LNCAP (cell line): Measurements from ENCODE around the gene ABCC12.

Experiments
- TF ChIP-seq, protein P1 (sequence below): fragments of 450-650 bp; IDR thresholded peaks from 2 replicates; pipeline ENCODE4 v1.5.1; 2017; ENCODE audit warnings: mild to moderate bottlenecking

ABCC12 gene

DNA sequence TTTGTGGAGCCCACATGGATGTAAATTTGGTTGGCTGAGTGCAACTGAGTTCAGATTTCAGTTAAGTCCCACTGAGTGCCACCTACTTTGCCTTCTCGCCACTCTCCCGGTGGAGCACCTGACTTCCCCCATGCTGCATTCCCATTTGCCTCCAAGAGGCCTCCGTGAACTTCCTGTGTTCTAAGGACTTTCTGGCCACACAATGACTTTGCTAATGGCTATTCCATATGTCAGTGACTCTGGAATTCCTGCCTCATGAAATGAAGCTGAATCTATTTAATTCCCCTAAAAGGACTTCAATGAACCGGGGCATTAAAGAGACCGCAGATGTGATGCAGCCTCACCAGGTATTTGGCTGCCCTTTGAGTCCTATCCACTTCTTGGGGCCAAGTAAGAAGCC lies 29.9 kb downstream of the ABCC12 start:
- TF ChIP-seq, protein P1, sequence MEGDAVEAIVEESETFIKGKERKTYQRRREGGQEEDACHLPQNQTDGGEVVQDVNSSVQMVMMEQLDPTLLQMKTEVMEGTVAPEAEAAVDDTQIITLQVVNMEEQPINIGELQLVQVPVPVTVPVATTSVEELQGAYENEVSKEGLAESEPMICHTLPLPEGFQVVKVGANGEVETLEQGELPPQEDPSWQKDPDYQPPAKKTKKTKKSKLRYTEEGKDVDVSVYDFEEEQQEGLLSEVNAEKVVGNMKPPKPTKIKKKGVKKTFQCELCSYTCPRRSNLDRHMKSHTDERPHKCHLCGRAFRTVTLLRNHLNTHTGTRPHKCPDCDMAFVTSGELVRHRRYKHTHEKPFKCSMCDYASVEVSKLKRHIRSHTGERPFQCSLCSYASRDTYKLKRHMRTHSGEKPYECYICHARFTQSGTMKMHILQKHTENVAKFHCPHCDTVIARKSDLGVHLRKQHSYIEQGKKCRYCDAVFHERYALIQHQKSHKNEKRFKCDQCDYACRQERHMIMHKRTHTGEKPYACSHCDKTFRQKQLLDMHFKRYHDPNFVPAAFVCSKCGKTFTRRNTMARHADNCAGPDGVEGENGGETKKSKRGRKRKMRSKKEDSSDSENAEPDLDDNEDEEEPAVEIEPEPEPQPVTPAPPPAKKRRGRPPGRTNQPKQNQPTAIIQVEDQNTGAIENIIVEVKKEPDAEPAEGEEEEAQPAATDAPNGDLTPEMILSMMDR, result no peak

DNA sequence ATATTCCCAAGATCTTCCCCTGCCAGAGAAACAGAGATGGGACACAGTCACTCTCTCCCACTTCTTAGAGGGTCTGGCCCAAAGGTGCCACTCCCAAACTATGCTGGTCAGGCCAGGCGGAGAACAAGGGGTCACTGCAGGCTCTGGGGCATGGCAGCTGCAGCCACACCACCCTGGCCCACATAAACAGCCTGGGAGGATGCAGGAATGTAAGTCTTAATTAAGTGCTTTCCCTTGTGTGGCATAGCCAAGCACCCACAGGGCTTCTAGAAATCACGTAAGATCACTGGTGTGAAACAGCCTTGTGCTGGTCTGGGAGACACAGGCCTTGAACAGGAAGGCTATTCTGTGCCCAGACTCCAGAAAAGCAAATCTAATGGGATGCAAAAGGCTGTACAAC lies 31.5 kb downstream of the ABCC12 start:
- TF ChIP-seq, protein P1, result no peak

DNA sequence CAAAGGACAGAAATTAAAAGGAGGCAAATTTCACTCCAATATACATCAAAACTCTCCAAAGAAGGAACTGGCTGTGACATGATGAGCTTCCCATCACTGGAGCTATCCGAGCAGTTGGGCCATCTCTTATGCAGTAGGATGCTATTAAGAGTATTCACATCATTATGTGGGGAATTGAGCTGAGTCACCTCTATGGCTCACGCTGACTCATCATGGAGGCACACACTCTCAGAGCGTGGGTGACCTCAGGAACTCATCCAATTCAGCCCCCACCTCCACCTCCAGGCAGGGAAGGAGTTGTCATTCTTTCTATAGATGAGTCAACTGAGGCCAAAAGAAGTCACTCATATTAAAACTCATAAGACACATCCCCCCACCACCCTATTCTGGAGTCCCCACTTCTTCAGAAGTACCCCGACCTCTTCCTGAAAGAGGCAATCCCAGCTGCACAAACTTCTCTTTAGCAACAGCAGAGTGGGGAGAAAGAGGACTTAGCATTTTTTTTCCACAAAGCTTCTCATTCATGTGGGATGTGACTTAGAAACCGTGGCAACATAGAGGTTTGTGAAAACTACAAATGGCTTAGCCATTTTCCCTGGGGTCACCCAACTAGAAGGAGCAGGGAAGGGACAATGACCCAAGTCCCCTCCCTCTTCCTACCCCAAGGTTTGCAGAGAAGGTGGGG lies 32.5 kb downstream of the ABCC12 start:
- TF ChIP-seq, protein P1, result no peak

DNA sequence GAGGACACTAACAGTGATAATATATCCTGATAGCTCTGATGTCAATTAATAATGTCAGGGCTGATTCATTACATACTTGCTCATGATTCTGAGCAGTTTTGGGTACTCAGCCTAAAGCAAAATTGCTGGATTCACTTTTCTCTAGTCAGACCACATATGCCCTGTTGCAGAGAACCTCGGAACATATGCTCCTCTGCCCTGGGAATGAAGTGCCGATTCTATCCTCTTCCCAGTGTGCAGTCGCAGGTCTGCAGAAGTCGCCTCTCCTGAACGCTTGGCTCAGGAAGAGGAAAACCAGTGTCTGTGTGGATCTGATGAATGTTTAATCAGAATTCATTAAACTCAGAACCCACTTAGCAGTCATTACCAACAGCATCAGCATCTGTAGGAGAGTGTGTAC lies 34.5 kb downstream of the ABCC12 start:
- TF ChIP-seq, protein P1, result no peak

DNA sequence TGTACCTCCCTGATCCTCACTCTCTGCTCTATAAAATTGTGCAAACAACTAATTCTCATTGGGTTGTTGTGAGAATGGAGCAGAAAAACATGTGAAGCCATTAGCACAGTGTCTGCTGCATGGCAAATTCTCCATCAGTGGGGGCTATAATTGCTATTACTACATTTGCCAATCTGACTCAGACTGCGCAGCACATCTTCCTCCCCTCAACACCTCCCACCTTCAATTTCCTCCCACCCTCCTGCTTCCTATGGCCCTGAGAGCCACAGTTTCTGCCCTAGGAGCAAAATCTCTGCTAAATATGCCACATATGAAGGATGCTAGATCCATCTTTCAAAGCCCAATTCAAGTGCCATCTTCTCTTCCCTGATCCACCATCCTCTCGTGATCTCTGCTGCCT lies 37.0 kb downstream of the ABCC12 start:
- TF ChIP-seq, protein P1, result no peak

DNA sequence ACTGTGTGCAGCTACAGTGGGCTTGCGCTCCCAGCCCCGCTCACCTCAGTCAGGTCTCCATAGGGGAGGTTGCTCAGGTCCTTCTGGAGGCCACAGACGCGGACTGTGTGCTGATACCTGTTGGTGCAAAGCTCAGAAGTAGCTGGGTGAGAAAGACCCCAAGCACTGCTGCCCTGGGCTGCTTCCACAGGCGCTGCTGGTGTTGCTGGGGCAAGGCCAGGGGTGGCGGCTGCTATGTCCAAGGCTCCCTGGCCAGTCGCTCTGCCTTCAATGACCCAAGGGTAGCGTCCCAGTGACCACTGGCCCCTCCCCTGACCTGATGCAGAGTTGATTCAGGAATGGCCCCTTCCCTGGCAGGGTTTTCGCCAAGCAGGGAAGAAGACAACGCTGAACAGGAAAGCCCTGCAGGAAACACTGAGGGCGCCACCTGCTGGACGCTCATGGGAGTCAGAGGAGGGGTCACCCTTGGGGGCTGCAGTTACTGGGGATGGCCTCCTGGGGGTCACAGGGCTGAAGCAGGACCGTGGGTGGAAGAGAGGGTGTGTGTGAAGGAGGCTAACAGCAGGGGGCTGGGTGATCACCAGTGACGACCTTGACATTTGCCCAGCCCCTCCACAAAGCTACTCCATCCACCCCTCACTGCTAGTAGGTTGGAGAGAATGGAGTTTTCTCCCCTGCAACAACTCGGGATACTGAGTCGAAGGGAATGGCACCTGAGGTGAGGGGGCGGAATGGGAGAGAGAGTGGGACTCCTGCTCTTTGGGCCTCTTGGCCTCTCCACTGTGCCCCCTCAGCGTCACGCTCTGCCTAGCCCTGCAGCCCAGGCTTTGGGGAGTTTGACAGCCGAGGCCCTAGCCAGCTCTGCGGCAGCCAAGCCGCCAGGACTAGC lies 38.3 kb downstream of the ABCC12 start:
- TF ChIP-seq, protein P1, result peak; percentile 90

DNA sequence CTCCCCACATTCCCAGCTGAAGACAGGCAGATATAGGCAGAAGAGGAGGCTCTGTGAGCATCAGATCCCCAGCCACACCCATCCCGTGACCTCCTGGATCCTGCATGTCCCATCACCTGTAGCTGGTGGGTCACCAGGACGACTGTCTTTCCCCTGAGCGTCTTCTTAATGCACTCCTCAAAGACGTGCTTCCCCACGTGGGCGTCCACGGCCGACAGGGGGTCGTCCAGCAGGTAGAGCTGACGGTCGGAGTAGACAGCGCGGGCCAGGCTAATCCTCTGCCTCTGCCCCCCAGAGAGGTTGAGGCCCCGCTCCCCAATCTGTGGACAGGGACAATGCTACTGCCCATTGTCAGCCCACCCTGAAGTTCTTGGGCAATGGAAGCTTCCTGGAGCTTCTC lies 40.5 kb downstream of the ABCC12 start:
- TF ChIP-seq, protein P1, result no peak
